K562 (cell line): Measurements from ENCODE around the gene HGFAC. TPM values are rescaled to one million over a fixed set of nuclear protein-coding genes. Genes with fewer than 3 reads are reported as not detected.

Source experiments
- ATAC-seq: fragments of 200-7000 bp; cut with Tn5 transposase; 3 replicates; pipeline ENCODE4 v1.9.1; 2020; ENCODE audit warnings: moderate library complexity
- BruUV-seq: library from RNA; stranded (reverse); fragments of 400-500 nt; replicated peaks from 2 replicates; lab custom pipeline; 2021; lab: Mats Ljungman, UMichigan
- CTCF ChIA-PET: fragments of 300-600 bp; formaldehyde crosslinking; extraction: SDS; loops from one replicate; lab custom pipeline; 2021; ENCODE audit warnings: low intra/inter-chr PET ratio; lab: Yijun Ruan, JAX
- POLR2A ChIA-PET: fragments of 300-600, 350-650 bp; sonication (Branson Sonifier 250); formaldehyde crosslinking; extraction: SDS; loops from one replicate; lab custom pipeline; 2021; ENCODE audit warnings: antibody characterized with exemption, inconsistent platforms; lab: Yijun Ruan, JAX
- DNase-seq, 4 experiments: peaks; one replicate each; pipeline versions ENCODE4 v3.0.0 to v3.0.0-alpha.2; 2011 to 2018; ENCODE audit warnings: low spot score in 3 of 4, mixed read lengths in 3 of 4; ENCODE audit errors: extremely low read depth in 1 of 4
- FAIRE-seq: peaks from 2 replicates; lab custom pipeline; 2011; peaks lifted over from hg19 to GRCh38; lab: Jason Lieb, UNC
- H2AFZ ChIP-seq: 2 replicates; pipeline ENCODE4 v1.6.0; 2011; ENCODE audit warnings: low read depth, low read length, control low read depth, inconsistent platforms
- H3K27ac ChIP-seq: fragments of 200-600 bp; 3 replicates; pipeline ENCODE4 v1.8.0; 2011; ENCODE audit warnings: low read depth, mild to moderate bottlenecking, control low read depth, inconsistent platforms, low read length, moderate library complexity, mixed read lengths; ENCODE audit errors: extremely low read depth
- H3K27me3 ChIP-seq, 2 experiments: fragments of 300-600 bp in 1 of 2; 2 replicates in 1 of 2; 3 replicates in 1 of 2; pipeline versions ENCODE4 v1.6.0 to v1.8.0; 2011; ENCODE audit warnings: inconsistent platforms in 2 of 2, low read length in 2 of 2, mild to moderate bottlenecking in 1 of 2, mixed read lengths in 1 of 2, moderate library complexity in 1 of 2; ENCODE audit not compliant: control insufficient read depth in 2 of 2, insufficient read depth in 2 of 2
- H3K36me3 ChIP-seq: fragments of 300-600 bp; 3 replicates; pipeline ENCODE4 v1.8.0; 2011; ENCODE audit warnings: mild to moderate bottlenecking, low read length, inconsistent platforms; ENCODE audit not compliant: control insufficient read depth, insufficient read depth
- H3K4me1 ChIP-seq, 2 experiments: fragments of 200-600 bp in 1 of 2; replicated peaks in 1 of 2; 2 replicates in 1 of 2; 3 replicates in 1 of 2; pipeline versions ENCODE4 v1.5.1 to v1.8.0; 2011; ENCODE audit warnings: inconsistent platforms in 2 of 2, low read length in 2 of 2, mild to moderate bottlenecking in 1 of 2, mixed read lengths in 1 of 2, moderate library complexity in 1 of 2; ENCODE audit not compliant: control insufficient read depth in 2 of 2, insufficient read depth in 2 of 2
- H3K4me2 ChIP-seq: 2 replicates; pipeline ENCODE4 v1.6.1; 2011; ENCODE audit warnings: low read length, control low read depth, inconsistent platforms, mixed read lengths; ENCODE audit not compliant: insufficient read depth
- H3K4me3 ChIP-seq: fragments of 200-600 bp; sonication (generic), shearing (Covaris generic); 2 replicates; pipeline ENCODE4 v1.5.1; 2016; ENCODE audit warnings: control low read depth, inconsistent platforms
- H3K79me2 ChIP-seq: fragments of 200-600 bp; 3 replicates; pipeline ENCODE4 v1.8.0; 2011; ENCODE audit warnings: low read length, inconsistent platforms; ENCODE audit not compliant: control insufficient read depth, insufficient read depth
- H3K9ac ChIP-seq, 2 experiments: 2 replicates each; pipeline versions ENCODE4 v1.6.0 to v1.6.1; 2011; ENCODE audit warnings: low read depth in 2 of 2, low read length in 2 of 2, control low read depth in 1 of 2, inconsistent platforms in 1 of 2, mild to moderate bottlenecking in 1 of 2, mixed read lengths in 1 of 2; ENCODE audit not compliant: insufficient read depth in 1 of 2
- H3K9me1 ChIP-seq: one replicate; pipeline ENCODE4 v1.6.0; 2011; ENCODE audit warnings: inconsistent platforms, mild to moderate bottlenecking, low read length, moderate library complexity; ENCODE audit not compliant: control insufficient read depth, insufficient read depth
- H3K9me3 ChIP-seq: replicated peaks from 2 replicates; pipeline ENCODE4 v1.5.1; 2011; ENCODE audit warnings: low read depth, low read length, inconsistent platforms; ENCODE audit not compliant: control insufficient read depth, insufficient read depth
- H4K20me1 ChIP-seq: replicated peaks from 2 replicates; pipeline ENCODE4 v1.6.1; 2011; ENCODE audit warnings: low read length, inconsistent platforms, mixed read lengths; ENCODE audit not compliant: control insufficient read depth, insufficient read depth
- CBFB ChIP-seq: sonication (generic); formaldehyde crosslinking; IDR thresholded peaks from 2 replicates; pipeline ENCODE4 v1.4.0; 2020; ENCODE audit warnings: mild to moderate bottlenecking, missing genetic modification reagents
- CC2D1A ChIP-seq: fragments of 450-650 bp; IDR thresholded peaks from 2 replicates; pipeline ENCODE4 v1.6.1; 2017; ENCODE audit warnings: mild to moderate bottlenecking
- GTF2E2 ChIP-seq: fragments of 200-800 bp; sonication (Bioruptor generic); IDR thresholded peaks from 2 replicates; pipeline ENCODE4 v1.6.1; 2016; ENCODE audit warnings: missing genetic modification characterization, missing compliant biosample characterization
- GTF2F1 ChIP-seq: IDR thresholded peaks from 2 replicates; pipeline ENCODE4 v1.6.1; 2011; ENCODE audit warnings: low read depth, low read length, improper control_type of control experiment
- HCFC1 ChIP-seq: IDR thresholded peaks from 2 replicates; pipeline ENCODE4 v1.6.1; 2012; ENCODE audit warnings: low read depth, low read length, improper control_type of control experiment
- L3MBTL2 ChIP-seq: fragments of 450-650 bp; IDR thresholded peaks from 2 replicates; pipeline ENCODE4 v1.6.1; 2016; ENCODE audit warnings: mild to moderate bottlenecking, moderate library complexity
- LARP7 ChIP-seq: fragments of 450-650 bp; IDR thresholded peaks from 2 replicates; pipeline ENCODE4 v1.6.1; 2016
- MYNN ChIP-seq, 2 experiments: sonication (generic); formaldehyde crosslinking in 1 of 2; IDR thresholded peaks; 2 replicates each; pipeline versions ENCODE4 v1.5.0 to v1.6.1; 2016 to 2020; ENCODE audit warnings: antibody characterized with exemption in 1 of 2, missing genetic modification reagents in 1 of 2
- TEAD4 ChIP-seq, 2 experiments: sonication (generic) in 1 of 2; formaldehyde crosslinking in 1 of 2; IDR thresholded peaks; 2 replicates each; pipeline versions ENCODE4 v1.6.1 to v1.8.0; 2012 to 2022; ENCODE audit warnings: borderline replicate concordance in 1 of 2, inconsistent platforms in 1 of 2, low read length in 1 of 2, mild to moderate bottlenecking in 1 of 2, missing genetic modification reagents in 1 of 2
- XRCC4 ChIP-seq: IDR thresholded peaks from one replicate; pipeline ENCODE4 v1.6.1; 2011; ENCODE audit not compliant: insufficient read depth, insufficient read length; ENCODE audit errors: extremely low read depth
- ZNF551 ChIP-seq: fragments of 250-450 bp; sonication (Bioruptor Pico); IDR thresholded peaks from 2 replicates; pipeline ENCODE4 v1.5.0; 2021; ENCODE audit warnings: mild to moderate bottlenecking, moderate library complexity
- WGBS: fragments of 100-300 bp; shearing (Covaris generic); methylation state at CpG from one replicate; pipeline ENCODE4 v1.1.6; 2016; ENCODE audit warnings: low coverage, mixed read lengths; ENCODE audit not compliant: insufficient coverage; ENCODE audit errors: missing lambda C conversion rate; 5-methylcytosine and 5-hydroxymethylcytosine counted together
- in situ Hi-C: fragments of 300-500 bp; cut with MboI; formaldehyde crosslinking; loops from 4 replicates; pipeline ENCODE4 v1.15.0; 2018; ENCODE audit warnings: inconsistent platforms, mixed read lengths
- intact Hi-C: fragments of 100-400 bp; cut with micrococcal nuclease; formaldehyde crosslinking; loops from 2 replicates; pipeline ENCODE4 v1.14.2; 2022
- polyA plus RNA-seq, 8 experiments: library from polyadenylated mRNA; depleted of rRNA in 4 of 8; stranded (reverse) in 5 of 8; unstranded in 3 of 8; fragments of >200 nt; fragmentation: Nextera tagmentation in 2 of 8; fragmentation: Illumina TruSeq in 1 of 8; extraction: Ambion mirVana in 2 of 8; extraction: Trizol in 1 of 8; gene quantifications; 2 replicates each; pipeline versions ENCODE4 v1.2.1 to v1.2.3, GENCODE V29; 2011 to 2014; ENCODE audit warnings: inconsistent platforms in 1 of 8, missing spikeins in 1 of 8
- total RNA-seq, 7 experiments: library from RNA; depleted of rRNA in 6 of 7; stranded (reverse); fragments of >200 nt in 6 of 7; fragmentation: Illumina TruSeq in 2 of 7; extraction: Trizol in 2 of 7; gene quantifications; 2 replicates each; pipeline versions ENCODE4 v1.2.1 to v1.2.3, GENCODE V29; 2011 to 2021; ENCODE audit warnings: low replicate concordance in 1 of 7
- TF ChIP-seq, protein P1 (sequence below): sonication (generic); formaldehyde crosslinking; IDR thresholded peaks from 2 replicates; pipeline ENCODE4 v1.8.0; 2023; ENCODE audit warnings: mild to moderate bottlenecking, missing genetic modification reagents
- TF ChIP-seq, protein P2 (sequence below): fragments of 450-650 bp; IDR thresholded peaks from 2 replicates; pipeline ENCODE4 v1.6.1; 2016; ENCODE audit warnings: low read depth, mild to moderate bottlenecking, moderate library complexity

Gene HGFAC
- total and polyA plus RNA-seq, 9 of the 15 experiments (the other 6 are each of a cell fraction or from before 2014, with no cell fraction given) = 0.13 TPM; not detected in 8

DNA sequence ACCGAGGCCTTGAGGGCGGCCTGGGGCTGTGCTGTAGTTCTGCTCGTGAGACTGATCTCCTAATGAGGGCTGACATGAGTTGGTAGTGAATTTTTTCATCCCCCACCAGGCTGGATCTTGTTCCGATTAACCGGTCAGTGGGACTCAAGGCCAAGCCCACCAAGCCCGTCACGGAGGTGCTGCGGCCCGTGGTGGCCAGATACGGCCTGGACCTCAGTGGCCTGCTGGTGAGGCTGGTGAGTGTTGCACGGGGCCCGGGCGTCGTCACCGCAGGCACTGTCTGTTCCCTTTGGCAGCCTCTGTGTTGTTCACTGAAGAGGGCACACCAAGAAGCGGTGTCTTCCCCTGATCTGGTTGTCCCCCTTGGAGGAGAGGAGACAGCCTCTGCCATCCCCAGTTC is 18.4 kb upstream of the HGFAC start (continued):
- TF ChIP-seq, protein P1, sequence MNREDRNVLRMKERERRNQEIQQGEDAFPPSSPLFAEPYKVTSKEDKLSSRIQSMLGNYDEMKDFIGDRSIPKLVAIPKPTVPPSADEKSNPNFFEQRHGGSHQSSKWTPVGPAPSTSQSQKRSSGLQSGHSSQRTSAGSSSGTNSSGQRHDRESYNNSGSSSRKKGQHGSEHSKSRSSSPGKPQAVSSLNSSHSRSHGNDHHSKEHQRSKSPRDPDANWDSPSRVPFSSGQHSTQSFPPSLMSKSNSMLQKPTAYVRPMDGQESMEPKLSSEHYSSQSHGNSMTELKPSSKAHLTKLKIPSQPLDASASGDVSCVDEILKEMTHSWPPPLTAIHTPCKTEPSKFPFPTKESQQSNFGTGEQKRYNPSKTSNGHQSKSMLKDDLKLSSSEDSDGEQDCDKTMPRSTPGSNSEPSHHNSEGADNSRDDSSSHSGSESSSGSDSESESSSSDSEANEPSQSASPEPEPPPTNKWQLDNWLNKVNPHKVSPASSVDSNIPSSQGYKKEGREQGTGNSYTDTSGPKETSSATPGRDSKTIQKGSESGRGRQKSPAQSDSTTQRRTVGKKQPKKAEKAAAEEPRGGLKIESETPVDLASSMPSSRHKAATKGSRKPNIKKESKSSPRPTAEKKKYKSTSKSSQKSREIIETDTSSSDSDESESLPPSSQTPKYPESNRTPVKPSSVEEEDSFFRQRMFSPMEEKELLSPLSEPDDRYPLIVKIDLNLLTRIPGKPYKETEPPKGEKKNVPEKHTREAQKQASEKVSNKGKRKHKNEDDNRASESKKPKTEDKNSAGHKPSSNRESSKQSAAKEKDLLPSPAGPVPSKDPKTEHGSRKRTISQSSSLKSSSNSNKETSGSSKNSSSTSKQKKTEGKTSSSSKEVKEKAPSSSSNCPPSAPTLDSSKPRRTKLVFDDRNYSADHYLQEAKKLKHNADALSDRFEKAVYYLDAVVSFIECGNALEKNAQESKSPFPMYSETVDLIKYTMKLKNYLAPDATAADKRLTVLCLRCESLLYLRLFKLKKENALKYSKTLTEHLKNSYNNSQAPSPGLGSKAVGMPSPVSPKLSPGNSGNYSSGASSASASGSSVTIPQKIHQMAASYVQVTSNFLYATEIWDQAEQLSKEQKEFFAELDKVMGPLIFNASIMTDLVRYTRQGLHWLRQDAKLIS = no peak
- TF ChIP-seq MYNN (IDR thresholded peaks at IDR 0.05) = no peak
- no peak for TF ChIP-seq MYNN (CRISPR knock-in tag; IDR thresholded peaks at IDR 0.05)

DNA sequence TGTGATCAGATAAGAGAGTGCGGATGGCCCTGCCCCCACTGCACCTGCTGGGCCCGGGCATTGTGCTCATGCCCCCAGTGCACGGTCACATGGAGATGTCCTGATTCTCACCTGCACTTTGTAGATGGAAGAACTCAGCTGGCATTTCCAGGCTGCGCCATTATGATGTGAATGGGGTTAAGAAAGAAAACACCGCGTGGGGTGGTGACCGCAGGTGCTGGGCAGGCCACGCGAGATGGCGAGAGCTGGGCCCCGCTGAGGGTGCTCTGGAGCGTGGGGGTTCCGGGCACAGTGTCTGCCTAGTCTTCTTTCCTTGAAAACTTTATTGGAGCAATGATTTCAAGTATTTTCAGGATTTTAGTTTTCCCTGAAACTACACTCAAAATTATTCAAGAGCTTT is 17.8 kb upstream of the HGFAC start:
- POLR2A ChIA-PET = interaction anchor here (0.5 kb wide), 1 partner anchor 881 kb away, joined by 3 read pairs; no protein-coding TSS in a partner anchor
- DNase-seq = no peak
- no peak for TF ChIP-seq GTF2F1
- TF ChIP-seq CC2D1A = no peak
- TF ChIP-seq, protein P1 = no peak
- TF ChIP-seq L3MBTL2 = no peak
- TF ChIP-seq, protein P2, sequence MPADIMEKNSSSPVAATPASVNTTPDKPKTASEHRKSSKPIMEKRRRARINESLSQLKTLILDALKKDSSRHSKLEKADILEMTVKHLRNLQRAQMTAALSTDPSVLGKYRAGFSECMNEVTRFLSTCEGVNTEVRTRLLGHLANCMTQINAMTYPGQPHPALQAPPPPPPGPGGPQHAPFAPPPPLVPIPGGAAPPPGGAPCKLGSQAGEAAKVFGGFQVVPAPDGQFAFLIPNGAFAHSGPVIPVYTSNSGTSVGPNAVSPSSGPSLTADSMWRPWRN = no peak
- no peak for TF ChIP-seq XRCC4
- TF ChIP-seq HCFC1 = no peak
- TF ChIP-seq GTF2E2 = no peak
- no peak for TF ChIP-seq TEAD4 (IDR thresholded peaks at IDR 0.05; ENCODE audit: low read length)
- TF ChIP-seq TEAD4 (CRISPR knock-in tag; IDR thresholded peaks at IDR 0.05; ENCODE audit: borderline replicate concordance) = no peak
- TF ChIP-seq CBFB (CRISPR knock-in tag) = no peak
- no peak for TF ChIP-seq ZNF551 (CRISPR knock-in tag)
- no peak for TF ChIP-seq LARP7
- TF ChIP-seq, all 486 proteins: peak for 0
- BruUV-seq = no TSS peak
- Histone ChIP-seq H3K9ac (no peak overlapping the region), H3K79me2 (no peaks in the 10 kb centered on the region), H3K27ac (no peak overlapping the region), H3K9me1 (no peaks in the 10 kb centered on the region), H4K20me1 (0 out of 2 replicates have a peak, but pooled peaks cover 8% of the 10 kb centered on the region), H3K36me3 (no peaks in the 10 kb centered on the region), H3K4me1 (peaks cover 0 to 19% of the 10 kb centered on the region in 2 experiments; a peak in 1 of 5 replicates), H3K27me3 (peaks cover 0 to 26% of the 10 kb centered on the region in 2 experiments; a peak in 2 of 5 replicates), H3K4me2 (no peak overlapping the region), H3K4me3 (no peak overlapping the region), H3K9me3 (no peaks in the 10 kb centered on the region), H2AFZ (no peak overlapping the region)
- CTCF ChIA-PET = no interaction called here
- in situ Hi-C loops = no loop called here
- WGBS = 32% methylated on average over 13 of the region's 13 CpGs
- no peak for FAIRE-seq
- intact Hi-C loops = no loop called here
- no peak for ATAC-seq
